Heart right ventricle (tissue), 16 donors: ENCODE measurements around the gene CRYBA2. TPM values are rescaled to one million over a fixed set of nuclear protein-coding genes. Genes with fewer than 3 reads are reported as not detected.

ENCODE experiments used
- ATAC-seq, 8 donors: fragments of 200-7000 bp; cut with Tn5 transposase; one replicate each; pipeline ENCODE4 v1.9.1; 2020; ENCODE audit warnings: mild to moderate bottlenecking in 8 of 8, moderate library complexity in 8 of 8, moderate number of reproducible peaks in 1 of 8
- DNase-seq, 2 donors: peaks; one replicate each; pipeline ENCODE4 v3.0.0-alpha.2; 2020
- H3K27ac ChIP-seq, 10 donors: fragments of 200-600 bp; sonication (generic) in 2 of 10; one replicate each; pipeline versions ENCODE4 v1.5.0 to v1.8.0; 2020 to 2022; ENCODE audit warnings: mild to moderate bottlenecking in 3 of 10
- H3K27me3 ChIP-seq, 7 donors: fragments of 200-600 bp; one replicate each; pipeline ENCODE4 v1.8.0; 2021 to 2022; ENCODE audit warnings: mild to moderate bottlenecking in 2 of 7
- H3K36me3 ChIP-seq, 9 donors: fragments of 200-600 bp; sonication (generic) in 1 of 9; one replicate each; pipeline versions ENCODE4 v1.5.0 to v1.8.0; 2020 to 2022; ENCODE audit warnings: mild to moderate bottlenecking in 2 of 9
- H3K4me1 ChIP-seq, 9 donors: fragments of 200-600 bp; sonication (generic) in 1 of 9; one replicate each; pipeline versions ENCODE4 v1.5.0 to v1.8.0; 2020 to 2022; ENCODE audit warnings: mild to moderate bottlenecking in 4 of 9
- H3K4me3 ChIP-seq, 10 donors: fragments of 200-600 bp; sonication (generic) in 2 of 10; one replicate each; pipeline versions ENCODE4 v1.5.0 to v1.8.0; 2020 to 2022; ENCODE audit warnings: mild to moderate bottlenecking in 7 of 10, moderate library complexity in 2 of 10
- H3K9me3 ChIP-seq, 11 donors: fragments of 200-600 bp in 10 of 11; sonication (generic) in 2 of 11; one replicate each; pipeline versions ENCODE4 v1.5.0 to v1.8.0; 2013 to 2022; ENCODE audit warnings: mild to moderate bottlenecking in 2 of 11, control low read depth in 1 of 11, moderate library complexity in 1 of 11
- CTCF ChIP-seq, 9 donors: fragments of 200-600 bp; sonication (generic) in 2 of 9; IDR thresholded peaks; one replicate each; pipeline versions ENCODE4 v1.5.0 to v1.8.0; 2021 to 2022; ENCODE audit warnings: antibody characterized with exemption in 9 of 9, mild to moderate bottlenecking in 5 of 9, moderate library complexity in 1 of 9
- WGBS, 2 donors: extraction: QIAGEN DNeasy Blood & Tissue Kit; methylation state at CpG; one replicate each; pipeline ENCODE4 v1.1.7; 2013; ENCODE audit warnings: inconsistent platforms in 1 of 2; 5-methylcytosine and 5-hydroxymethylcytosine counted together
- intact Hi-C, 10 donors: fragments of 100-400 bp; cut with DNase I; formaldehyde crosslinking; loops; one replicate each; pipeline versions ENCODE4 v1.11.1 to v1.14.2; 2022
- long read RNA-seq, 3 donors: library from polyadenylated mRNA; unstranded; transcript quantifications; one replicate each; pipeline ENCODE4 v2.0.0, GENCODE V29; 2020 to 2021
- polyA plus RNA-seq, 2 donors: library from polyadenylated mRNA; stranded (reverse); fragments of 200-250 nt; gene quantifications; one replicate each; pipeline ENCODE4 v1.2.3, GENCODE V29; 2013
- total RNA-seq, 10 donors: library from RNA; stranded (reverse); fragmentation: NEBNext Ultra II Directional in 3 of 10; extraction: Animal tissue kit (Norgen Biotek cat#: 25700) in 3 of 10; gene quantifications; one replicate each; pipeline versions ENCODE4 v1.2.1 to v1.2.4, GENCODE V29; 2021 to 2023
- donor health status: Arrhythmogenic right ventricular cardiomyopathy.
- donor health status: ischemic (EF 13 %, LVEDD 7.1; RV severe dilation, severe dysfunction).
- donor health status: healthy with polysubstance abuse.
- donor health status: DM: no; HTN: yes; CAD: no.
- donor health status: DM: no; HTN: no; CAD: no.
- donor health status: ischemic (EF 25% LVEDD 6.9; RV normal size, moderate dysfunction).
- donor health status: ischemic (EF 25% LVEDD 5.7; RV mildly dilated, moderate dysfunction).
- donor health status: healthy.
- donor health status: DM: yes; HTN: yes; CAD: no.
- donor health status: Ischemic cardiomyopathy.
- donor health status: ischemic (EF 35%, LVEDD 5.7; RV mildly dilated, moderate dysfunction).
- donor health status: nonischemic (EF 11% LVEDD 7.7; RV severe dilation, severe dysfunction).
- donor health status: DM: yes; HTN: yes; CAD: no.
- donor health status: PGD.
- donor health status: ischemic (EF 29% LVEDD 5.4; RV normal size, mild dysfunction).
- donor health status: nonischemic (EF 23%, LVEDD 6.1; RV moderate dilation, normal function).

The CRYBA2 gene, protein sequence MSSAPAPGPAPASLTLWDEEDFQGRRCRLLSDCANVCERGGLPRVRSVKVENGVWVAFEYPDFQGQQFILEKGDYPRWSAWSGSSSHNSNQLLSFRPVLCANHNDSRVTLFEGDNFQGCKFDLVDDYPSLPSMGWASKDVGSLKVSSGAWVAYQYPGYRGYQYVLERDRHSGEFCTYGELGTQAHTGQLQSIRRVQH
- total RNA-seq (not detected), polyA plus RNA-seq (not detected)
- long read RNA-seq, donor 1: 0 reads
- long read RNA-seq, donor 2: 0 reads
- long read RNA-seq, donor 3: 0 reads

- DNase-seq (no peak), ATAC-seq (peak in 2 of 8 donors; percentile 11 to 21)
- Histone ChIP-seq H3K27ac (no peak within 1 kb of the TSS), H3K36me3 (no peaks in the 10 kb centered on the region), H3K9me3 (no peaks in the 10 kb centered on the region), H3K27me3 (peaks cover 48 to 99% (median 94%) of the 10 kb centered on the region in 7 donors), H3K4me3 (peak within 1 kb of the TSS; percentile 29 to 58 (median 41)), H3K4me1 (peaks cover 7 to 34% (median 24%) of the 10 kb centered on the region in 9 donors)
- 1% methylated on average over 88 of the region's 88 CpGs for WGBS, 2 donors
- TF ChIP-seq CTCF (IDR thresholded peaks at IDR 0.05): peak in 2 of 9 donors; percentile 8 to 13
- intact Hi-C loops: loop anchor here in 1 of 10 donors (10.0 kb wide), 1 partner anchor 161 kb away; no protein-coding TSS in a partner anchor
These were observed at the start of gene CRYBA2 for GRCh38 chr2:218993345-218994315. TSS of gene CRYBA2 (minus strand) at chr2:218993422. CDS start at chr2:218993176, 246 bp downstream.

DNA sequence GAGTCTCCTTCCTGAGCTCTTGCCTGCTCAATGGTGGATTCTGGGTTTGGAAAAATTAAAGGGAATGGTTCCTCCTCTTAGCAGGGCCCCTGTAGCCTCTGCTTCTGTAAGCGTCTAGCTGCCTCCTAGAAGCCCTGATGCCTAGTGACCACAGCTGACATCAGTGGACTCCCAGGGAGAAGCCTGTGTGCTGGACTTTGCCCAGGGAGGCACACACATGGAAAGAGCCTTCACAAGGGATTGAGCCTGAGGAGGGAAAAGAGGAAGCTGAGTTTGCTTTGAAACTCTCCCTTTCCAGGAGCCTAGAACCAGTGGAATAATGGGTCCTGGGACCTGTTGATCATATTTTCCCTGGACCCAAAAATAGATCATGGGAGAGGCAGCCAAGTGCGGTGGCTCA, 49.5 kb upstream of the CRYBA2 start:
- Histone ChIP-seq H3K4me3 (no peak overlapping the region), H3K27ac (no peak overlapping the region), H3K36me3 (no peaks in the 10 kb centered on the region), H3K4me1 (peaks cover 0 to 8% (median 0%) of the 10 kb centered on the region in 9 donors), H3K27me3 (peaks cover 0 to 98% (median 88%) of the 10 kb centered on the region in 7 donors), H3K9me3 (no peaks in the 10 kb centered on the region)
- DNase-seq (no peak), ATAC-seq (no peak)
- no peak for TF ChIP-seq CTCF (IDR thresholded peaks at IDR 0.05)
- intact Hi-C loops: no loop called here
- 75 to 81% methylated on average over 2 of the region's 2 CpGs for WGBS, 2 donors

- DNase-seq (no peak), ATAC-seq (no peak)
- Histone ChIP-seq H3K9me3 (no peaks in the 10 kb centered on the region), H3K36me3 (no peaks in the 10 kb centered on the region), H3K4me1 (peaks cover 0 to 8% (median 0%) of the 10 kb centered on the region in 9 donors), H3K4me3 (no peak overlapping the region), H3K27ac (no peak overlapping the region), H3K27me3 (peaks cover 0 to 98% (median 90%) of the 10 kb centered on the region in 7 donors)
- no peak for TF ChIP-seq CTCF (IDR thresholded peaks at IDR 0.05)
- intact Hi-C loops: no loop called here
- 75 to 82% methylated on average over 4 of the region's 4 CpGs for WGBS, 2 donors
These were observed 48.9 kb upstream of the CRYBA2 start for GRCh38 chr2:219042157-219042556.

GRCh38 chr2:219041252-219041651, 48.0 kb upstream of the CRYBA2 start, which contains the start of gene CFAP65:
TSS of gene CFAP65 (minus strand) at chr2:219041516. CDS start at chr2:219039048, 2,468 bp downstream.
- Histone ChIP-seq H3K4me3 (peak within 1 kb of the TSS in 6 of 10 donors; percentile 20 to 32 (median 29)), H3K4me1 (peaks cover 0 to 8% (median 0%) of the 10 kb centered on the region in 9 donors), H3K36me3 (no peaks in the 10 kb centered on the region), H3K27ac (no peak within 1 kb of the TSS), H3K27me3 (peaks cover 0 to 98% (median 86%) of the 10 kb centered on the region in 7 donors), H3K9me3 (no peaks in the 10 kb centered on the region)
- WGBS, 2 donors: 1% methylated on average over 21 of the region's 21 CpGs
- no peak for ATAC-seq
- intact Hi-C loops: no loop called here
- no peak for TF ChIP-seq CTCF (IDR thresholded peaks at IDR 0.05)
- DNase-seq: no peak
